NB4 (cell line): ENCODE measurements around the gene SGO2.
"Not testable (repeated sequence)": the region's sequence is repeated elsewhere in the genome, so short reads cannot be mapped to it uniquely, and the experiment has no call there.

ENCODE experiments used
- DNase-seq: peaks from one replicate; pipeline ENCODE4 v3.0.0; 2010; ENCODE audit warnings: low read depth
- H3K4me3 ChIP-seq: one replicate; pipeline ENCODE4 v1.5.1; 2011; ENCODE audit warnings: mild to moderate bottlenecking, low read depth, low read length, moderate library complexity
- MYC ChIP-seq: IDR thresholded peaks from 2 replicates; pipeline ENCODE4 v1.6.1; 2011; ENCODE audit warnings: low read depth, low read length
- POLR2A ChIP-seq: IDR thresholded peaks from 2 replicates; pipeline ENCODE4 v1.6.1; 2011; ENCODE audit warnings: mild to moderate bottlenecking; ENCODE audit not compliant: insufficient read length; ENCODE audit errors: extremely low read depth
- TF ChIP-seq, protein P1 (sequence below): IDR thresholded peaks from one replicate; pipeline ENCODE4 v1.5.1; 2012; ENCODE audit warnings: low read depth, low read length
- TF ChIP-seq, protein P2 (sequence below): IDR thresholded peaks from 2 replicates; pipeline ENCODE4 v1.6.1; 2011; ENCODE audit warnings: low read depth, low read length

SGO2 gene

DNA sequence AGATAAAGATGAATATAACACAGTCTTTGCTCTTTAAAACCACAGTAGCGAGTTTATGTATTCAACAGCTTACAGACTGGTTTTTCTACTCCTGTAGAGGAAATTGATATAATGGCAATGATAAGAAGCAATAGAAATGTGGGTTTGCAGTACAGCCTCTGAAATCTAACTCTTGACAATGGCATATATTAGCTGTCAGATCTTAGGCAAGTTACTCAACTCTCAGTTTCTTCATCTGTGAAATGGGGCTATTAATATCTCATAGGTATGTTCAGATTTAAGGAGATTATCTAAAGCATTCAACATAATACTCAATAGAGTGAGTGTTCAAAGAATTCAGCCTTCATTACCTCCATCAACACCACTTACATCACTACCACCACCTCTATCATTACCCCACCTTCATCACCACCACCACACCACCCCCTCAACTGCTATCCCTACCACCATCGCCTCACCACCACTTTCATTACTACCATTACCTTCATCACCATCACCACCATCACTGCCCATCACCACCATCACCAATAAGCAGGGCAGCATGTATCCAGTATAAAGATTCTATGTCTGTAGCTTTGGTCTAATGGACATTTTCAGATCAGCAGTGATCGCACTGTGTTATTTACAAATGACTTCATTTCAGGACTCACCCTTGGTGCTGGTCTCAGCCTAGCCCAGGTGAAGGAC, 82.5 kb downstream of the SGO2 start:
- TF ChIP-seq, protein P1, sequence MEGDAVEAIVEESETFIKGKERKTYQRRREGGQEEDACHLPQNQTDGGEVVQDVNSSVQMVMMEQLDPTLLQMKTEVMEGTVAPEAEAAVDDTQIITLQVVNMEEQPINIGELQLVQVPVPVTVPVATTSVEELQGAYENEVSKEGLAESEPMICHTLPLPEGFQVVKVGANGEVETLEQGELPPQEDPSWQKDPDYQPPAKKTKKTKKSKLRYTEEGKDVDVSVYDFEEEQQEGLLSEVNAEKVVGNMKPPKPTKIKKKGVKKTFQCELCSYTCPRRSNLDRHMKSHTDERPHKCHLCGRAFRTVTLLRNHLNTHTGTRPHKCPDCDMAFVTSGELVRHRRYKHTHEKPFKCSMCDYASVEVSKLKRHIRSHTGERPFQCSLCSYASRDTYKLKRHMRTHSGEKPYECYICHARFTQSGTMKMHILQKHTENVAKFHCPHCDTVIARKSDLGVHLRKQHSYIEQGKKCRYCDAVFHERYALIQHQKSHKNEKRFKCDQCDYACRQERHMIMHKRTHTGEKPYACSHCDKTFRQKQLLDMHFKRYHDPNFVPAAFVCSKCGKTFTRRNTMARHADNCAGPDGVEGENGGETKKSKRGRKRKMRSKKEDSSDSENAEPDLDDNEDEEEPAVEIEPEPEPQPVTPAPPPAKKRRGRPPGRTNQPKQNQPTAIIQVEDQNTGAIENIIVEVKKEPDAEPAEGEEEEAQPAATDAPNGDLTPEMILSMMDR: no peak
- TF ChIP-seq POLR2A (no peak), MYC (no peak)
- TF ChIP-seq, protein P2, sequence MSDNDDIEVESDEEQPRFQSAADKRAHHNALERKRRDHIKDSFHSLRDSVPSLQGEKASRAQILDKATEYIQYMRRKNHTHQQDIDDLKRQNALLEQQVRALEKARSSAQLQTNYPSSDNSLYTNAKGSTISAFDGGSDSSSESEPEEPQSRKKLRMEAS: no peak
- no peak for DNase-seq
- no peak overlapping the region for H3K4me3 ChIP-seq

DNA sequence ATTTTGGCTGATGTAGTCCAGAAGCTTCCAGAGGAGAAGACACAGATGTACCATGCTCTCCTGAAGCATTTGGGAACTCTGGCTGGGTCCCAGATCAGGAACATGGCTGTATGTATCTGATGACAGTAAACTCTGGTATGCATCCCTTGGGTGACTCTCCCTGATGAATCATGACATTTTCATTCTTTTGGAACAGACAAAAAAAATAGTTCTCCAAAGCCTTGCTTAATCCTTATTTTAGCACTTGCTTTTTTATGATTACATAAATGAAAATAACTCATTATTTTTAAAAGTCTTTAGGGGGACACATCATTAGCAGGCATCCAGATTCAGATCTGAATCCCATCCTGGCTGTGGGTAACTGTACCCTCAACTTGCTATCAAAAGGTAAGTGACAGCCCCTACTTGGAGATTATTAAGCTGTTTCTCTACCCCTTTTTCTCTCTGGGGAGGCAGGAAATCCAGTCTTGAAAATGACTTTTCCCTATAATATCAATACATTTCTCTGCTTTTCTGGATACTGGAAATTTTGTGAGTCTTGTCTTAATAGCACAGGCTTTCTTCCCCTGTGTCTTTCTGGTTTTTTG, 83.1 kb downstream of the SGO2 start:
- DNase-seq: no peak
- TF ChIP-seq, protein P1: no peak
- no peak for TF ChIP-seq POLR2A
- TF ChIP-seq, protein P2: no peak
- no peak for TF ChIP-seq MYC
- H3K4me3 ChIP-seq: no peak overlapping the region

GRCh38 chr2:200610217-200610616, 84.2 kb downstream of the SGO2 start:
- not testable (repeated sequence) for H3K4me3 ChIP-seq, DNase-seq

DNA sequence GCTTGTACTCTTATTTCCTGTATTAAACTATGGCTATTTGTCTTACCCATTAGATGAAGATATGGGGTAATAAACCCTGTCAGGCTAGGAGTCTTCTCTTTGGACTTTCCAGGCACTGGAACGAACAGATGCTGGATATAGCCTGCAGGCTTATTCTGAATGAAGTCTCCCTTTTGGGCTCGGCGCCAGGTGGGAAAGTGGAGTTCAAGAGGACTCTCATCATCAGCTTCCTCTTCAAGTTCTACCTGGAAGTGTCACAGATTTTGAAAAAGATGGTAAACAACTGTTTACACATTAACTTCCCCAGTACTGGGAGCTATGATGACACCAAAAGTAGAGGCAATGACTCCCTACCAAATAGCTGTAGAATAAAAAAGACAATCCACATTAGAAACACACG, 87.7 kb downstream of the SGO2 start:
- H3K4me3 ChIP-seq: no peak overlapping the region
- TF ChIP-seq, protein P1: no peak
- TF ChIP-seq MYC (no peak), POLR2A (no peak)
- TF ChIP-seq, protein P2: no peak
- no peak for DNase-seq

DNA sequence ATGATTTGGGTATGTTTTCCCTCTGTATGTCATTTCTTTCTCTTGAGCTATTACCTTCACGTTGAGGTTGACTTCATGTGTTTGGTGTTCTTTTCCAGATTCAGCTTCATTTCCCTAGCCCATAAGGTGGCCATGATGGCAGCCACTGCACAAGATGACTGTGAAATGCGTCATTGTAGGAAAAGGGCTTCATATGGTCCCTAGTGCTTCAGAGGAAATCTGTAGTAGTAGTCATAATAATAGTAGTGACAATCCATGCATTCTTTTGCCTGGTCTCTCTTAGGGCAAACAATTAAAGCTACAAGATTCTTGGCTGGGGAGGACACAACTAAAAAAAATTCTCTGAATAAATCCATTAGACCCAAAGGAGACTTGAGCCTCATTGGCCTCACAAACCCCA, 88.2 kb downstream of the SGO2 start:
- TF ChIP-seq, protein P1: no peak
- no peak for TF ChIP-seq MYC
- no peak for TF ChIP-seq POLR2A
- TF ChIP-seq, protein P2: no peak
- no peak for DNase-seq

GRCh38 chr2:200615247-200615646, 89.2 kb downstream of the SGO2 start:
- DNase-seq: peak; percentile 79
- H3K4me3 ChIP-seq: no peak overlapping the region
- TF ChIP-seq POLR2A: no peak
- TF ChIP-seq, protein P2: no peak
- TF ChIP-seq MYC: no peak
- TF ChIP-seq, protein P1: no peak

More for the DNA sequence above, 88.2 kb downstream of the SGO2 start:
- no peak overlapping the region for H3K4me3 ChIP-seq
